GM23338 (cell line): ENCODE results near the gene WT1.

Experiments used
- CREB1 ChIP-seq: fragments of 250-450 bp; sonication (Bioruptor Pico); IDR thresholded peaks from 2 replicates; pipeline ENCODE4 v1.5.0; 2020; ENCODE audit warnings: low read depth, mild to moderate bottlenecking, moderate library complexity
- EZH2 ChIP-seq: fragments of 200-600 bp; sonication (generic); IDR thresholded peaks from one replicate; pipeline ENCODE4 v1.8.0; 2017; ENCODE audit warnings: antibody characterized with exemption, mild to moderate bottlenecking, low read depth; ENCODE audit not compliant: unreplicated experiment
- EZH2phosphoT487 ChIP-seq: fragments of 200-600 bp; sonication (generic); IDR thresholded peaks from one replicate; pipeline ENCODE4 v1.8.1; 2018; ENCODE audit warnings: antibody characterized with exemption; ENCODE audit not compliant: unreplicated experiment
- JUNB ChIP-seq: IDR thresholded peaks from one replicate; pipeline ENCODE4 v1.6.1; 2016; ENCODE audit warnings: antibody characterized with exemption; ENCODE audit not compliant: unreplicated experiment
- NANOG ChIP-seq: IDR thresholded peaks from 2 replicates; pipeline ENCODE4 v1.6.1; 2016; ENCODE audit warnings: antibody characterized with exemption, borderline replicate concordance
- POLR2AphosphoS5 ChIP-seq: IDR thresholded peaks from 2 replicates; pipeline ENCODE4 v1.6.1; 2016; ENCODE audit warnings: antibody characterized with exemption, low read depth
- STAT1 ChIP-seq: IDR thresholded peaks from one replicate; pipeline ENCODE4 v1.6.1; 2016; ENCODE audit warnings: antibody characterized with exemption; ENCODE audit not compliant: unreplicated experiment
- ZNF114 ChIP-seq: fragments of 250-450 bp; sonication (Bioruptor Pico); IDR thresholded peaks from 2 replicates; pipeline ENCODE4 v1.5.0; 2020; ENCODE audit warnings: mild to moderate bottlenecking, moderate library complexity
- ZNF331 ChIP-seq: fragments of 250-450 bp; sonication (Bioruptor Pico); IDR thresholded peaks from 2 replicates; pipeline ENCODE4 v1.5.0; 2020; ENCODE audit warnings: low read depth, mild to moderate bottlenecking, moderate library complexity
- TF ChIP-seq, protein P1 (sequence below), 2 experiments: fragments of 200-600 bp in 1 of 2; sonication (generic) in 1 of 2; conservative IDR thresholded peaks; 2 replicates each; pipeline versions ENCODE4 v1.5.1 to v1.6.1; 2016 to 2017; ENCODE audit warnings: antibody characterized with exemption in 2 of 2, low read depth in 2 of 2, mild to moderate bottlenecking in 2 of 2, moderate library complexity in 1 of 2
- TF ChIP-seq, protein P2 (sequence below): IDR thresholded peaks from one replicate; pipeline ENCODE4 v1.6.1; 2018; ENCODE audit warnings: antibody characterized with exemption; ENCODE audit not compliant: unreplicated experiment
- TF ChIP-seq, protein P3 (sequence below): fragments of 250-450 bp; sonication (Bioruptor Pico); IDR thresholded peaks from 2 replicates; pipeline ENCODE4 v1.5.0; 2020; ENCODE audit warnings: mild to moderate bottlenecking, moderate library complexity
- TF ChIP-seq, protein P4 (sequence below): IDR thresholded peaks from 2 replicates; pipeline ENCODE4 v1.6.1; 2016; ENCODE audit warnings: antibody characterized with exemption

DNA sequence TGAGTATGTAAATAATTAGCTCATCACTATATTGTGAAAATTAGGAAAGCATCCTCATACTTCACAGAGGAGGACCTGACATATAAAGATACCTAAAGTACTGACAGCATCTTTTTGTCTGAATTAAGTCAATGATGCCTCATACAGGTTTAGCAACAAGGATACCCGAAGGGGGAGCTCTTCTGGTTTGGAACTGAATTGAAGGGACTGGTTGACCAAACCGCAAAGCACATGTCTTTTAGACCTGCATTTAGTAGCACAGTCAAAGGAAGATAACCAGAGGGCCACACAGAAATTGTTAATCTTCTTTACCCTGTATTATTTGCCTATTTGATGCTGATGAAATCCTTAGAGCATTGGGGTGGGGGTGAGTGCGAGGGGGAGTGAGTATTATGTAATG is 12.9 kb upstream of the WT1 start:
- TF ChIP-seq, protein P1, sequence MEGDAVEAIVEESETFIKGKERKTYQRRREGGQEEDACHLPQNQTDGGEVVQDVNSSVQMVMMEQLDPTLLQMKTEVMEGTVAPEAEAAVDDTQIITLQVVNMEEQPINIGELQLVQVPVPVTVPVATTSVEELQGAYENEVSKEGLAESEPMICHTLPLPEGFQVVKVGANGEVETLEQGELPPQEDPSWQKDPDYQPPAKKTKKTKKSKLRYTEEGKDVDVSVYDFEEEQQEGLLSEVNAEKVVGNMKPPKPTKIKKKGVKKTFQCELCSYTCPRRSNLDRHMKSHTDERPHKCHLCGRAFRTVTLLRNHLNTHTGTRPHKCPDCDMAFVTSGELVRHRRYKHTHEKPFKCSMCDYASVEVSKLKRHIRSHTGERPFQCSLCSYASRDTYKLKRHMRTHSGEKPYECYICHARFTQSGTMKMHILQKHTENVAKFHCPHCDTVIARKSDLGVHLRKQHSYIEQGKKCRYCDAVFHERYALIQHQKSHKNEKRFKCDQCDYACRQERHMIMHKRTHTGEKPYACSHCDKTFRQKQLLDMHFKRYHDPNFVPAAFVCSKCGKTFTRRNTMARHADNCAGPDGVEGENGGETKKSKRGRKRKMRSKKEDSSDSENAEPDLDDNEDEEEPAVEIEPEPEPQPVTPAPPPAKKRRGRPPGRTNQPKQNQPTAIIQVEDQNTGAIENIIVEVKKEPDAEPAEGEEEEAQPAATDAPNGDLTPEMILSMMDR (conservative IDR thresholded peaks at IDR 0.05; ENCODE audit: low read depth in 2 of 2), result peak; percentile 65 to 69
- TF ChIP-seq POLR2AphosphoS5, result no peak
- no peak for TF ChIP-seq EZH2
- no peak for TF ChIP-seq CREB1 (CRISPR knock-in tag)
- TF ChIP-seq JUNB, result no peak
- no peak for TF ChIP-seq STAT1
- TF ChIP-seq, protein P2, sequence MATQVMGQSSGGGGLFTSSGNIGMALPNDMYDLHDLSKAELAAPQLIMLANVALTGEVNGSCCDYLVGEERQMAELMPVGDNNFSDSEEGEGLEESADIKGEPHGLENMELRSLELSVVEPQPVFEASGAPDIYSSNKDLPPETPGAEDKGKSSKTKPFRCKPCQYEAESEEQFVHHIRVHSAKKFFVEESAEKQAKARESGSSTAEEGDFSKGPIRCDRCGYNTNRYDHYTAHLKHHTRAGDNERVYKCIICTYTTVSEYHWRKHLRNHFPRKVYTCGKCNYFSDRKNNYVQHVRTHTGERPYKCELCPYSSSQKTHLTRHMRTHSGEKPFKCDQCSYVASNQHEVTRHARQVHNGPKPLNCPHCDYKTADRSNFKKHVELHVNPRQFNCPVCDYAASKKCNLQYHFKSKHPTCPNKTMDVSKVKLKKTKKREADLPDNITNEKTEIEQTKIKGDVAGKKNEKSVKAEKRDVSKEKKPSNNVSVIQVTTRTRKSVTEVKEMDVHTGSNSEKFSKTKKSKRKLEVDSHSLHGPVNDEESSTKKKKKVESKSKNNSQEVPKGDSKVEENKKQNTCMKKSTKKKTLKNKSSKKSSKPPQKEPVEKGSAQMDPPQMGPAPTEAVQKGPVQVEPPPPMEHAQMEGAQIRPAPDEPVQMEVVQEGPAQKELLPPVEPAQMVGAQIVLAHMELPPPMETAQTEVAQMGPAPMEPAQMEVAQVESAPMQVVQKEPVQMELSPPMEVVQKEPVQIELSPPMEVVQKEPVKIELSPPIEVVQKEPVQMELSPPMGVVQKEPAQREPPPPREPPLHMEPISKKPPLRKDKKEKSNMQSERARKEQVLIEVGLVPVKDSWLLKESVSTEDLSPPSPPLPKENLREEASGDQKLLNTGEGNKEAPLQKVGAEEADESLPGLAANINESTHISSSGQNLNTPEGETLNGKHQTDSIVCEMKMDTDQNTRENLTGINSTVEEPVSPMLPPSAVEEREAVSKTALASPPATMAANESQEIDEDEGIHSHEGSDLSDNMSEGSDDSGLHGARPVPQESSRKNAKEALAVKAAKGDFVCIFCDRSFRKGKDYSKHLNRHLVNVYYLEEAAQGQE, result no peak
- TF ChIP-seq EZH2phosphoT487, result no peak
- TF ChIP-seq ZNF331, result no peak
- TF ChIP-seq NANOG, result no peak
- TF ChIP-seq, protein P3, sequence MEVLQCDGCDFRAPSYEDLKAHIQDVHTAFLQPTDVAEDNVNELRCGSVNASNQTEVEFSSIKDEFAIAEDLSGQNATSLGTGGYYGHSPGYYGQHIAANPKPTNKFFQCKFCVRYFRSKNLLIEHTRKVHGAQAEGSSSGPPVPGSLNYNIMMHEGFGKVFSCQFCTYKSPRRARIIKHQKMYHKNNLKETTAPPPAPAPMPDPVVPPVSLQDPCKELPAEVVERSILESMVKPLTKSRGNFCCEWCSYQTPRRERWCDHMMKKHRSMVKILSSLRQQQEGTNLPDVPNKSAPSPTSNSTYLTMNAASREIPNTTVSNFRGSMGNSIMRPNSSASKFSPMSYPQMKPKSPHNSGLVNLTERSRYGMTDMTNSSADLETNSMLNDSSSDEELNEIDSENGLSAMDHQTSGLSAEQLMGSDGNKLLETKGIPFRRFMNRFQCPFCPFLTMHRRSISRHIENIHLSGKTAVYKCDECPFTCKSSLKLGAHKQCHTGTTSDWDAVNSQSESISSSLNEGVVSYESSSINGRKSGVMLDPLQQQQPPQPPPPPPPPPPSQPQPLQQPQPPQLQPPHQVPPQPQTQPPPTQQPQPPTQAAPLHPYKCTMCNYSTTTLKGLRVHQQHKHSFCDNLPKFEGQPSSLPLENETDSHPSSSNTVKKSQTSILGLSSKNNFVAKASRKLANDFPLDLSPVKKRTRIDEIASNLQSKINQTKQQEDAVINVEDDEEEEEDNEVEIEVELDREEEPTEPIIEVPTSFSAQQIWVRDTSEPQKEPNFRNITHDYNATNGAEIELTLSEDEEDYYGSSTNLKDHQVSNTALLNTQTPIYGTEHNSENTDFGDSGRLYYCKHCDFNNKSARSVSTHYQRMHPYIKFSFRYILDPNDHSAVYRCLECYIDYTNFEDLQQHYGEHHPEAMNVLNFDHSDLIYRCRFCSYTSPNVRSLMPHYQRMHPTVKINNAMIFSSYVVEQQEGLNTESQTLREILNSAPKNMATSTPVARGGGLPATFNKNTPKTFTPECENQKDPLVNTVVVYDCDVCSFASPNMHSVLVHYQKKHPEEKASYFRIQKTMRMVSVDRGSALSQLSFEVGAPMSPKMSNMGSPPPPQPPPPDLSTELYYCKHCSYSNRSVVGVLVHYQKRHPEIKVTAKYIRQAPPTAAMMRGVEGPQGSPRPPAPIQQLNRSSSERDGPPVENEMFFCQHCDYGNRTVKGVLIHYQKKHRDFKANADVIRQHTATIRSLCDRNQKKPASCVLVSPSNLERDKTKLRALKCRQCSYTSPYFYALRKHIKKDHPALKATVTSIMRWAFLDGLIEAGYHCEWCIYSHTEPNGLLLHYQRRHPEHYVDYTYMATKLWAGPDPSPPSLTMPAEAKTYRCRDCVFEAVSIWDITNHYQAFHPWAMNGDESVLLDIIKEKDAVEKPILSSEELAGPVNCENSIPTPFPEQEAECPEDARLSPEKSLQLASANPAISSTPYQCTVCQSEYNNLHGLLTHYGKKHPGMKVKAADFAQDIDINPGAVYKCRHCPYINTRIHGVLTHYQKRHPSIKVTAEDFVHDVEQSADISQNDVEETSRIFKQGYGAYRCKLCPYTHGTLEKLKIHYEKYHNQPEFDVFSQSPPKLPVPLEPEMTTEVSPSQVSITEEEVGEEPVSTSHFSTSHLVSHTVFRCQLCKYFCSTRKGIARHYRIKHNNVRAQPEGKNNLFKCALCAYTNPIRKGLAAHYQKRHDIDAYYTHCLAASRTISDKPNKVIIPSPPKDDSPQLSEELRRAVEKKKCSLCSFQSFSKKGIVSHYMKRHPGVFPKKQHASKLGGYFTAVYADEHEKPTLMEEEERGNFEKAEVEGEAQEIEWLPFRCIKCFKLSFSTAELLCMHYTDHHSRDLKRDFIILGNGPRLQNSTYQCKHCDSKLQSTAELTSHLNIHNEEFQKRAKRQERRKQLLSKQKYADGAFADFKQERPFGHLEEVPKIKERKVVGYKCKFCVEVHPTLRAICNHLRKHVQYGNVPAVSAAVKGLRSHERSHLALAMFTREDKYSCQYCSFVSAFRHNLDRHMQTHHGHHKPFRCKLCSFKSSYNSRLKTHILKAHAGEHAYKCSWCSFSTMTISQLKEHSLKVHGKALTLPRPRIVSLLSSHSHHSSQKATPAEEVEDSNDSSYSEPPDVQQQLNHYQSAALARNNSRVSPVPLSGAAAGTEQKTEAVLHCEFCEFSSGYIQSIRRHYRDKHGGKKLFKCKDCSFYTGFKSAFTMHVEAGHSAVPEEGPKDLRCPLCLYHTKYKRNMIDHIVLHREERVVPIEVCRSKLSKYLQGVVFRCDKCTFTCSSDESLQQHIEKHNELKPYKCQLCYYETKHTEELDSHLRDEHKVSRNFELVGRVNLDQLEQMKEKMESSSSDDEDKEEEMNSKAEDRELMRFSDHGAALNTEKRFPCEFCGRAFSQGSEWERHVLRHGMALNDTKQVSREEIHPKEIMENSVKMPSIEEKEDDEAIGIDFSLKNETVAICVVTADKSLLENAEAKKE (CRISPR knock-in tag), result no peak
- TF ChIP-seq ZNF114 (CRISPR knock-in tag), result no peak
- TF ChIP-seq, protein P4, sequence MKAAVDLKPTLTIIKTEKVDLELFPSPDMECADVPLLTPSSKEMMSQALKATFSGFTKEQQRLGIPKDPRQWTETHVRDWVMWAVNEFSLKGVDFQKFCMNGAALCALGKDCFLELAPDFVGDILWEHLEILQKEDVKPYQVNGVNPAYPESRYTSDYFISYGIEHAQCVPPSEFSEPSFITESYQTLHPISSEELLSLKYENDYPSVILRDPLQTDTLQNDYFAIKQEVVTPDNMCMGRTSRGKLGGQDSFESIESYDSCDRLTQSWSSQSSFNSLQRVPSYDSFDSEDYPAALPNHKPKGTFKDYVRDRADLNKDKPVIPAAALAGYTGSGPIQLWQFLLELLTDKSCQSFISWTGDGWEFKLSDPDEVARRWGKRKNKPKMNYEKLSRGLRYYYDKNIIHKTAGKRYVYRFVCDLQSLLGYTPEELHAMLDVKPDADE, result no peak
